Astrocyte of the cerebellum (primary cell): ENCODE measurements around the gene DNAJC22.

Experiments used
- DNase-seq: peaks from one replicate; pipeline ENCODE4 v3.0.0-alpha.2; 2011; ENCODE audit warnings: low read depth
- H3K4me3 ChIP-seq: 2 replicates; pipeline ENCODE4 v1.5.1; 2011; ENCODE audit warnings: mild to moderate bottlenecking, low read depth, low read length, moderate library complexity
- in situ Hi-C: cut with HindIII; loops from 2 replicates; pipeline ENCODE4 v1.10.0; 2017; ENCODE audit warnings: low sequenced_read_pairs
- TF ChIP-seq, protein P1 (sequence below): IDR thresholded peaks from 2 replicates; pipeline ENCODE4 v1.5.1; 2012; ENCODE audit warnings: low read length, low read depth, moderate library complexity, mild to moderate bottlenecking; ENCODE audit errors: missing control alignments

DNAJC22 gene

GRCh38 chr12:49365542-49365941 lies 18.9 kb downstream of the DNAJC22 start:
- TF ChIP-seq, protein P1, sequence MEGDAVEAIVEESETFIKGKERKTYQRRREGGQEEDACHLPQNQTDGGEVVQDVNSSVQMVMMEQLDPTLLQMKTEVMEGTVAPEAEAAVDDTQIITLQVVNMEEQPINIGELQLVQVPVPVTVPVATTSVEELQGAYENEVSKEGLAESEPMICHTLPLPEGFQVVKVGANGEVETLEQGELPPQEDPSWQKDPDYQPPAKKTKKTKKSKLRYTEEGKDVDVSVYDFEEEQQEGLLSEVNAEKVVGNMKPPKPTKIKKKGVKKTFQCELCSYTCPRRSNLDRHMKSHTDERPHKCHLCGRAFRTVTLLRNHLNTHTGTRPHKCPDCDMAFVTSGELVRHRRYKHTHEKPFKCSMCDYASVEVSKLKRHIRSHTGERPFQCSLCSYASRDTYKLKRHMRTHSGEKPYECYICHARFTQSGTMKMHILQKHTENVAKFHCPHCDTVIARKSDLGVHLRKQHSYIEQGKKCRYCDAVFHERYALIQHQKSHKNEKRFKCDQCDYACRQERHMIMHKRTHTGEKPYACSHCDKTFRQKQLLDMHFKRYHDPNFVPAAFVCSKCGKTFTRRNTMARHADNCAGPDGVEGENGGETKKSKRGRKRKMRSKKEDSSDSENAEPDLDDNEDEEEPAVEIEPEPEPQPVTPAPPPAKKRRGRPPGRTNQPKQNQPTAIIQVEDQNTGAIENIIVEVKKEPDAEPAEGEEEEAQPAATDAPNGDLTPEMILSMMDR, result no peak
- peak; percentile 62 for DNase-seq
- in situ Hi-C loops, result loop anchor here (5.0 kb wide), 3 partner anchors 52 to 142 kb away; partner anchors contain the start of gene TUBA1C
- no peak overlapping the region for H3K4me3 ChIP-seq

- peak overlapping the region; percentile 64 for H3K4me3 ChIP-seq
- TF ChIP-seq, protein P1, result no peak
- in situ Hi-C loops, result loop anchor here (5.0 kb wide), 3 partner anchors 51 to 141 kb away; partner anchors contain the start of gene TUBA1C
- no peak for DNase-seq
Measured at GRCh38 chr12:49366096-49366651, 19.5 kb downstream of the DNAJC22 start.

GRCh38 chr12:49366652-49367380 lies 20.1 kb downstream of the DNAJC22 start:
- peak overlapping the region; percentile 64 for H3K4me3 ChIP-seq
- TF ChIP-seq, protein P1, result no peak
- in situ Hi-C loops, result loop anchor here (5.0 kb wide), 3 partner anchors 50 to 140 kb away; partner anchors contain the start of gene TUBA1C
- peak; percentile 84 for DNase-seq

DNA sequence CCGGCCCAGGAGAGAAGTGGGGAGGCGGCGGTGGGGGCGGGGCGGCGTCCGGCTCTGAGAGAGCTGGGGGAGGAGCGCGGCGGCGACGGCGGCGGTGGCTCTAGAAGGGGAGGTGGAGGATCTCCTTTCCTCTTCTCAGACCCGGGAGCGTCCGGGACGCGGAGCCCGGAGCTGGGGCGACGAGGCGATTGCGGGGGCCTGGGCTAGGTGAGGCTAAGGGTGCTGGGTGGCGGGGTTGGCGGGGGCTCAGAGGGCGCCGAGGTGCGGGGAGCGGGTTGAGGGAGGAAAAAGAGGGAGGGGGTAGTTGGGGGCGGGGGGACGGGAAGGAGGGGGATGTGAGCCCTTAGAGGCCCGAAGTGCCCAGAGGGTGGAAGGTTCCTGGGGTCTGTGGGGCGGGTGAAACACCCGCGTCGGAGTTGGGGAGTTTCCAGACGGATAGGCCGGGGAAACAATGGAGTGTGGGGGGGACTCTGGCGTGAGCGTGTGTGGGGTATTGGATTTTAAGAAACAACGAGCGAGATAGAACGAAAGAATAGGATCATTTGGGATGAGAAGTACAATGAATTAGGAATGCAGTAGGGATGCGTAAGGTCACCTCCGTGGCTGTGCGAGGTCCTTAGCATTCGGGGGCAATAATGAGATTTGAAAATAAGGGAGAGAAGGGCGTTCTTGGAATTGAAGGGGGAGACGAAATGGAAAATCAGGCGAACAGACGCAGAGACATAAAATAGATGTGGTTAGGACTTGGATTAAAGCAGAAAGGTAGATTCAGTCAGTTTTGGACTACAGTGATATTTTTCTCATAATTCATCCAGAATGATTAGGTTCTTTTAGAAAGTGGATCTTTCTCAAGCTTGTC lies 20.9 kb downstream of the DNAJC22 start, which contains the start of gene SPATS2:
SPATS2 (plus strand) TSS at position 82 of the 859 bp plus-strand sequence. CDS start 93,551 bp downstream, outside the sequence.
- in situ Hi-C loops, result loop anchor here (5.0 kb wide), 3 partner anchors 50 to 140 kb away; partner anchors contain the start of gene TUBA1C
- TF ChIP-seq, protein P1, result no peak
- DNase-seq, result no peak
- peak within 1 kb of the TSS; percentile 64 for H3K4me3 ChIP-seq

GRCh38 chr12:49368240-49368600 lies 21.5 kb downstream of the DNAJC22 start:
- TF ChIP-seq, protein P1, result no peak
- peak overlapping the region; percentile 64 for H3K4me3 ChIP-seq
- no peak for DNase-seq
- in situ Hi-C loops, result loop anchor here (5.0 kb wide), 3 partner anchors 49 to 139 kb away; partner anchors contain the start of gene TUBA1C
